Naive thymus-derived CD8-positive, alpha-beta T cell (primary cell): ENCODE measurements around the gene FCN1. TPM values are rescaled to one million over a fixed set of nuclear protein-coding genes. Genes with fewer than 3 reads are reported as not detected.
A peak's percentile ranks its signal among the peaks of the same experiment; 100 is the strongest.

ENCODE experiments used
- ATAC-seq, 2 donors: fragments of 150-1000 bp; cut with Tn5 transposase in 1 of 2; sonication (Bioruptor Pico), chemical (Tn5 transposase) in 1 of 2; 1 replicate in 1 of 2; 2 replicates in 1 of 2; pipeline ENCODE4 v1.10.0; 2021; ENCODE audit warnings: mild to moderate bottlenecking in 2 of 2, moderate library complexity in 2 of 2
- POLR2A ChIA-PET: fragments of 350-600 bp; sonication (Branson Sonifier 250); formaldehyde crosslinking; loops from one replicate; lab custom pipeline; 2021; ENCODE audit warnings: antibody characterized with exemption; lab: Charles Lee
- DNase-seq, 10 donors: peaks; one replicate each; pipeline versions ENCODE4 v3.0.0 to v3.0.0-alpha.2; 2020 to 2022
- H3K27ac Mint-ChIP-seq, 10 donors: one replicate each; pipeline ENCODE4 v1.8.0; 2020 to 2022; ENCODE audit warnings: mild to moderate bottlenecking in 10 of 10, mixed read lengths in 10 of 10, moderate library complexity in 4 of 10, inconsistent platforms in 1 of 10
- H3K27me3 Mint-ChIP-seq, 5 donors: one replicate each; pipeline ENCODE4 v1.8.0; 2021 to 2022; ENCODE audit warnings: mixed read lengths in 5 of 5
- H3K36me3 Mint-ChIP-seq, 3 donors: one replicate each; pipeline ENCODE4 v1.8.0; 2020 to 2022; ENCODE audit warnings: mixed read lengths in 3 of 3, mild to moderate bottlenecking in 2 of 3, inconsistent platforms in 1 of 3
- H3K4me1 Mint-ChIP-seq, 4 donors: one replicate each; pipeline ENCODE4 v1.8.0; 2021 to 2022; ENCODE audit warnings: mixed read lengths in 4 of 4
- H3K4me3 Mint-ChIP-seq, 10 donors: one replicate each; pipeline ENCODE4 v1.8.0; 2020 to 2022; ENCODE audit warnings: mild to moderate bottlenecking in 10 of 10, mixed read lengths in 10 of 10, moderate library complexity in 6 of 10, inconsistent platforms in 1 of 10
- H3K9me3 Mint-ChIP-seq, 9 donors: one replicate each; pipeline ENCODE4 v1.8.0; 2020 to 2022; ENCODE audit warnings: mixed read lengths in 9 of 9, mild to moderate bottlenecking in 3 of 9, inconsistent platforms in 1 of 9, moderate library complexity in 1 of 9
- polyA plus RNA-seq, 3 donors: library from polyadenylated mRNA; unstranded; fragments of 300-500 nt; fragmentation: Illumina TruSeq; gene quantifications; one replicate each; pipeline ENCODE4 v1.2.3, GENCODE V29; 2021
- total RNA-seq, 8 experiments: library from RNA in 2 of 8; stranded (reverse) in 2 of 8; gene quantifications; one replicate each; pipeline ENCODE4 v1.2.3 and lab custom pipeline; 2021 to 2026

Gene FCN1
- total RNA-seq (1 to 10 TPM; 1.1 to 1.3 TPM), polyA plus RNA-seq (1 to 10 TPM in 2 of 3 donors, under 1 TPM in 1; 0.59 to 3.1 (median 2.2) TPM), total RNA-seq (lab: John Stamatoyannopoulos, UW) (0 reads per million in 6 experiments)

GRCh38 chr9:134917431-134918373 lies at the start of gene FCN1:
Gene FCN1, minus strand, starts transcription at chr9:134917912. Its CDS starts 41 bp downstream, at chr9:134917871.
- peaks cover 0 to 15% (median 0%) of the 10 kb centered on the region in 3 donors for H3K36me3 Mint-ChIP-seq
- DNase-seq (peak in 1 of 10 donors; percentile 10), ATAC-seq (no peak)
- H3K4me1 Mint-ChIP-seq: peaks cover 0 to 4% (median under 1%) of the 10 kb centered on the region in 4 donors
- H3K4me3 Mint-ChIP-seq: peak within 1 kb of the TSS in 1 of 10 donors; percentile 69
- H3K27ac Mint-ChIP-seq: peak within 1 kb of the TSS in 1 of 10 donors; percentile 30
- POLR2A ChIA-PET: no interaction called here
- peaks cover 4 to 22% (median 10%) of the 10 kb centered on the region in 9 donors for H3K9me3 Mint-ChIP-seq
- peaks cover 2 to 29% (median 11%) of the 10 kb centered on the region in 5 donors for H3K27me3 Mint-ChIP-seq

DNA sequence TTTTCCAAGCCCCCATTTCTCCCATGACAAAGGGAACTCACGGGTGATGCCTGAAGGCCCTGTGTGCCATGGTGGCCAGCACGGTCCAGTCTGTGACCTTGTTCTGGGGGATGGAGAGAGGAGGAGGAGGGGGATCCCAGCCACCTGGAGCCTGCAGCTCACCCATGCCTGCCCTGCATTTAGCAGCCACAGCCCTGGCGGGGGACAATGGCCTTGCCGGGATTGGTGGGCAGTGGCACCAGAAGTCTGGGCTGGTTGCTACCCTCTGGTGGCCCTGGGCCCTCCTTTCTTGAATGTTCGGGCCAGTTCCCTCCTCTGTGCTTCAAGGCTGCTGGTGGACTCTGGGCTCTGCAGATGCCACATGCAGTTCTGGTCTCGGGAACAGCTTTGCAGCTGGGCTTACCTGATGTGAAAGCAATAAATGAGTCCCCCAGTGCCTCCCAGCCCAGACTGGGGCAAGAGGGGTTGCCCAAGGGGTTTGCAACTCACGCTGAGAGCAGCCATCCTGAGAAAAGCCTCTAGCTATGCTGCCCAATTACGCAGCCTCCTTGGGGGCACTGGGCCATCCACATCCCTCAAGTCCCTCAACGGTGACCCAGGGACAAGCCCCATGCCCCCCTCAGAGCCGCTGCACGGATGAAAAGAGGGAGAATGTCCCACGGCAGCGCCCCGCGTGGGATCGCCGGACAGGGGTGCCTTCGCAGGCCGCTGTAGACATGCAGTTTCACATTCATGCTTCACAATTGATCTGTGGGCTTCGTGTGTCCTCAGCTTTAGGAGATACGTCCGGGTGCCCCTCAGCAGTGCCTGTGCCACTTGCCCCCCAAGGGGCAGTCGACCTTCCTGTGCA lies 49.2 kb upstream of the FCN1 start:
- ATAC-seq (no peak), DNase-seq (peak in 1 of 10 donors; percentile 51)
- H3K9me3 Mint-ChIP-seq: no peaks in the 10 kb centered on the region
- H3K4me1 Mint-ChIP-seq: no peaks in the 10 kb centered on the region
- H3K36me3 Mint-ChIP-seq: no peaks in the 10 kb centered on the region
- POLR2A ChIA-PET: no interaction called here
- H3K4me3 Mint-ChIP-seq: no peak overlapping the region
- H3K27me3 Mint-ChIP-seq: peaks cover 5 to 26% (median 7%) of the 10 kb centered on the region in 5 donors
- H3K27ac Mint-ChIP-seq: no peak overlapping the region

GRCh38 chr9:134966270-134966669 lies 48.6 kb upstream of the FCN1 start:
- Mint-ChIP-seq H3K36me3 (peaks cover 0 to 2% (median 0%) of the 10 kb centered on the region in 3 donors), H3K4me3 (no peak overlapping the region), H3K27me3 (peaks cover 5 to 26% (median 8%) of the 10 kb centered on the region in 5 donors), H3K9me3 (no peaks in the 10 kb centered on the region), H3K27ac (no peak overlapping the region), H3K4me1 (no peaks in the 10 kb centered on the region)
- DNase-seq (no peak), ATAC-seq (no peak)
- POLR2A ChIA-PET: no interaction called here

DNA sequence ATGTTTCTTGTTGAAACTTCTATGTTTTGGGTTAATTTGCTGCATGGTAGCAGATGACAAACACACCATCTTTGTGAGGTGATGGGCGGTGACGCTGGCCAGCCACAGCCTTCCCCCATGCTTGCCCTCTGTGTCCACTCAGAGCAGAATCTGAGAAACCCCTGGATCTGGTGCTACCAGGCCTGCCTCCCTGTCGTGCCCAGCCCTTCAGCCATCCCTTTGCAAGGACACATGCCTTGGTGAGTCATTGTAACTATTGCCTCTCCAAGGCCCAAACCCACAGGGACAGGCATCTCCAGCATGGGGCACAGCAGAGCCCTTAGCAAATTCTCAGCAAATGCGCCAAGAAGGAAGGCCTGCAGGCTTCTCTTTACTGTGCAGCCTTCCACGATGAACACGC lies 48.1 kb upstream of the FCN1 start:
- Mint-ChIP-seq H3K27ac (no peak overlapping the region), H3K4me1 (no peaks in the 10 kb centered on the region), H3K9me3 (no peaks in the 10 kb centered on the region), H3K4me3 (no peak overlapping the region), H3K36me3 (peaks cover 0 to 2% (median 0%) of the 10 kb centered on the region in 3 donors), H3K27me3 (peaks cover 5 to 26% (median 7%) of the 10 kb centered on the region in 5 donors)
- DNase-seq (no peak), ATAC-seq (no peak)
- POLR2A ChIA-PET: no interaction called here

GRCh38 chr9:134965411-134965810 lies 47.7 kb upstream of the FCN1 start:
- ATAC-seq: no peak
- Mint-ChIP-seq H3K27ac (no peak overlapping the region), H3K36me3 (peaks cover 0 to 2% (median 0%) of the 10 kb centered on the region in 3 donors), H3K4me1 (no peaks in the 10 kb centered on the region), H3K9me3 (no peaks in the 10 kb centered on the region), H3K27me3 (peaks cover 4 to 26% (median 7%) of the 10 kb centered on the region in 5 donors), H3K4me3 (no peak overlapping the region)
- POLR2A ChIA-PET: no interaction called here
- DNase-seq: no peak

DNA sequence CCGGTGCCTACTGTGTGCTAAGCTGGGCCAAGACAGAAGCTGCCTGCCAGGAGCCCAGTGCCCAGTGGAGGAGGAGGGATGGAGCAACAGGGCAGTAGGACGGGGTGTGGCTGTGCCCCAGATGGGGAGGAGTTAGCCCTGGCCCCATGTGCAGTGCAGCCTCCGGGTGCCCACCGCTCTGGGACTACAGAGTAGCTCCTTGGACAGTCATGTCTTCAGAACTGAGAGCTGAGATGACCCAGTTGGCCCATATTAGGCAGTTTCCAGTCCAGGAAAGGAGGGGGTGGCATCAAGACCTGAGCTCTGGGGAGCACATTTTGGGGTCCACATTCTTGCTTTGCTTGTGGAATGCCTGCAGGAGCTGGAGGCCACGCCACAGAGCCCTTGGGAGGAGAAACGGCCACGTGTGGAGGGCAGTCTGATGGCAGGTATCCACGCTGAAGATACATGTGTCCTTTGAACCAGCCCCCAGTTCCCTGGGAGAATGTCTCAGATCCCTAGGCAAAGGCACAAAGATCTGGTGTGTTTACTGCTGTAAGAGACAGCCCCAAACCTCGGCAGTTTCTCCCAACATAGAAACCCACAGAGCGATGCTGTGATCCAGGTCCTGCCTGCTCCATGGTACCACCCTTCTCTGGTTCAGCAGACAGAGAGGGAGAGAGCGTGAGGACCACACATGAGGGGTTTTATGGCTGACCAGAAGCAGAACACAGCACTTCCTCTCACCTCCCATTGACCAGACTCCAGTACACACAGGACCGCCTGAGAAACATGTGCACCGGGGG lies 46.8 kb upstream of the FCN1 start:
- POLR2A ChIA-PET: no interaction called here
- Mint-ChIP-seq H3K36me3 (peaks cover 0 to 2% (median 0%) of the 10 kb centered on the region in 3 donors), H3K27ac (no peak overlapping the region), H3K9me3 (no peaks in the 10 kb centered on the region), H3K27me3 (peaks cover 0 to 20% (median 6%) of the 10 kb centered on the region in 5 donors), H3K4me1 (no peaks in the 10 kb centered on the region), H3K4me3 (no peak overlapping the region)
- ATAC-seq (no peak), DNase-seq (no peak)

- Mint-ChIP-seq H3K27me3 (peaks cover 0 to 18% (median 6%) of the 10 kb centered on the region in 5 donors), H3K27ac (no peak overlapping the region), H3K4me3 (no peak overlapping the region), H3K9me3 (no peaks in the 10 kb centered on the region), H3K36me3 (peaks cover 0 to 2% (median 0%) of the 10 kb centered on the region in 3 donors), H3K4me1 (no peaks in the 10 kb centered on the region)
- POLR2A ChIA-PET: no interaction called here
- DNase-seq: peak in 1 of 10 donors; percentile 36
- ATAC-seq: no peak
Observed at GRCh38 chr9:134963546-134963945, 45.8 kb upstream of the FCN1 start.

GRCh38 chr9:134962973-134963364 lies 45.3 kb upstream of the FCN1 start:
- DNase-seq: no peak
- no peaks in the 10 kb centered on the region for H3K4me1 Mint-ChIP-seq
- no peak for ATAC-seq

DNA sequence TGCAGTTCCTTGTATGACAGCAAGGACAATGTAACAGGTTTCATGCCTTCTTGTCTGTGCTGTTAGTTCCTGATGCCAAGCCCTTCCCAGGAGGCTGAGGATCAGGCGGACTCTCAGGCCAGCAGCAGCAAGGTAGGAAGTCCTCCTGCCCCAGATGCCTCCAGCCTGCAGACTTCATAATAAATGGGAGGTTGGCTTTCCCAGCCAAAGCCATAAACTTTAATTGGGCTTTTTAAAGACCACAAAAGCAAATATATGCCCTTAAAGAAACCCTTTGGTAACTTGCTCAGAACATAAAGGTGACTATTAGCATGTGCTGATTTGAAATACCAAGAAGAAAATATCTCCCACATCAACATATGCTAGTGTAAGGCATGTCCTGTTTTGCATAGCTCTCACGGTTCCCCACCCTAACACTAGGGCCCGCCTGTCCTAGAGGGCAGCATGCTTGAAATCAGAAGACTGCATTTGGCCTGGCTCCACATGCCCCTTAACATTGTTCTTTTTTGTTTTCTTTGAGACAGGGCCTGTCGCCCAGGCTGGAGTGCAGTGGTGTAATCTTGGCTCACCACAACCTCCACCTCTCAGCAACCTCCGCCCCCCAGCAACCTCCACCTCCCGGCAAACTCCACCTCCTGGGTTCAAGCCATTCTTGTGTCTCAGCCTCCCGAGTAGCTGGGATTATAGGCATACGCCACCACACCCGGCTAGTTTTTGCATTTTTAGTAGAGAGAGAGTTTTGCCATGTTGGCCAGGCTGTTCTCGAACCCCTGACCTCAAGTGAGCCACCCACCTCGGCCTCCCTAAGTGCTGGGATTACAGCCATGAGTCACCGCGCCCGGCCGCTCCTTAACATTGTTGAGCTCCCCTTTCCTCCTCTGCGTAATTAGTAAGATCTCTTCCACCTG lies 44.6 kb upstream of the FCN1 start:
- ATAC-seq (no peak), DNase-seq (no peak)
- Mint-ChIP-seq H3K36me3 (peaks cover 0 to 2% (median 0%) of the 10 kb centered on the region in 3 donors), H3K27ac (no peak overlapping the region), H3K4me3 (no peak overlapping the region), H3K9me3 (no peaks in the 10 kb centered on the region), H3K27me3 (peaks cover 0 to 10% (median 4%) of the 10 kb centered on the region in 5 donors), H3K4me1 (no peaks in the 10 kb centered on the region)
- POLR2A ChIA-PET: no interaction called here

More at GRCh38 chr9:134962973-134963364, 45.3 kb upstream of the FCN1 start:
- H3K9me3 Mint-ChIP-seq: no peaks in the 10 kb centered on the region
- H3K36me3 Mint-ChIP-seq: peaks cover 0 to 2% (median 0%) of the 10 kb centered on the region in 3 donors
- H3K27ac Mint-ChIP-seq: no peak overlapping the region
- H3K4me3 Mint-ChIP-seq: no peak overlapping the region
- H3K27me3 Mint-ChIP-seq: peaks cover 0 to 14% (median 6%) of the 10 kb centered on the region in 5 donors
- POLR2A ChIA-PET: no interaction called here

- DNase-seq: peak in 1 of 10 donors; percentile 47
- H3K27me3 Mint-ChIP-seq: peaks cover 0 to 9% (median 3%) of the 10 kb centered on the region in 5 donors
- POLR2A ChIA-PET: no interaction called here
- no peaks in the 10 kb centered on the region for H3K9me3 Mint-ChIP-seq
- no peak overlapping the region for H3K4me3 Mint-ChIP-seq
- H3K4me1 Mint-ChIP-seq: no peaks in the 10 kb centered on the region
- H3K27ac Mint-ChIP-seq: no peak overlapping the region
- ATAC-seq: no peak
- H3K36me3 Mint-ChIP-seq: peaks cover 0 to 2% (median 0%) of the 10 kb centered on the region in 3 donors
Observed at GRCh38 chr9:134961331-134962064, 43.8 kb upstream of the FCN1 start.
